HUES6 (cell line): Measurements from ENCODE around the gene BOLA3.
A peak's percentile ranks its signal among the peaks of the same experiment; 100 is the strongest.

Source experiments
- H3K27ac ChIP-seq: 2 replicates; pipeline ENCODE4 v1.7.0; 2013; ENCODE audit warnings: low read depth, mild to moderate bottlenecking, low read length, inconsistent platforms
- H3K27me3 ChIP-seq: 2 replicates; pipeline ENCODE4 v1.6.1; 2013; ENCODE audit warnings: low read length; ENCODE audit not compliant: control insufficient read depth, insufficient read depth
- H3K36me3 ChIP-seq: 2 replicates; pipeline ENCODE4 v1.6.1; 2013; ENCODE audit warnings: low read length; ENCODE audit not compliant: control insufficient read depth, insufficient read depth
- H3K4me1 ChIP-seq: 2 replicates; pipeline ENCODE4 v1.6.1; 2013; ENCODE audit warnings: low read length; ENCODE audit not compliant: control insufficient read depth, insufficient read depth
- H3K4me3 ChIP-seq: 2 replicates; pipeline ENCODE4 v1.5.1; 2013; ENCODE audit warnings: low read depth, low read length
- H3K9ac ChIP-seq: one replicate; pipeline ENCODE4 v1.6.1; 2013; ENCODE audit warnings: mild to moderate bottlenecking, low read length
- H3K9me3 ChIP-seq: 2 replicates; pipeline ENCODE4 v1.6.1; 2013; ENCODE audit warnings: low read depth, low read length; ENCODE audit not compliant: control insufficient read depth, insufficient read depth

The BOLA3 gene

GRCh38 chr2:74179063-74179865 lies 31.6 kb upstream of the BOLA3 start:
- peaks cover 8% of the 10 kb centered on the region for H3K36me3 ChIP-seq
- no peak overlapping the region for H3K27ac ChIP-seq
- H3K4me1 ChIP-seq = peaks cover 5% of the 10 kb centered on the region
- H3K4me3 ChIP-seq = peak overlapping the region; percentile 90
- H3K9me3 ChIP-seq = peaks cover 12% of the 10 kb centered on the region; the same call in 1 of the 2 replicates
- H3K27me3 ChIP-seq = no peaks in the 10 kb centered on the region
- no peak overlapping the region for H3K9ac ChIP-seq

- H3K27ac ChIP-seq = peak within 1 kb of the TSS; percentile 98
- H3K27me3 ChIP-seq = no peaks in the 10 kb centered on the region
- peaks cover 12% of the 10 kb centered on the region; the same call in 1 of the 2 replicates for H3K9me3 ChIP-seq
- H3K4me1 ChIP-seq = peaks cover 5% of the 10 kb centered on the region
- peak within 1 kb of the TSS; percentile 93 for H3K9ac ChIP-seq
- peaks cover 8% of the 10 kb centered on the region for H3K36me3 ChIP-seq
- peak within 1 kb of the TSS; percentile 90 for H3K4me3 ChIP-seq
Observed at GRCh38 chr2:74178211-74179062, 30.7 kb upstream of the BOLA3 start, which contains the start of gene MOB1A. TSS of gene MOB1A (minus strand) at chr2:74178879. CDS start at chr2:74178674, 205 bp downstream.

- Histone ChIP-seq H3K9ac (peak overlapping the region; percentile 93), H3K36me3 (peaks cover 12% of the 10 kb centered on the region), H3K27ac (peak overlapping the region; percentile 98), H3K4me1 (peaks cover 5% of the 10 kb centered on the region), H3K4me3 (peak overlapping the region; percentile 90), H3K27me3 (no peaks in the 10 kb centered on the region), H3K9me3 (peaks cover 12% of the 10 kb centered on the region; the same call in 1 of the 2 replicates)
Observed at GRCh38 chr2:74177696-74178095, 30.0 kb upstream of the BOLA3 start.

GRCh38 chr2:74174909-74175308 lies 27.2 kb upstream of the BOLA3 start:
- no peaks in the 10 kb centered on the region for H3K27me3 ChIP-seq
- no peak overlapping the region for H3K27ac ChIP-seq
- H3K4me1 ChIP-seq = no peaks in the 10 kb centered on the region
- H3K9ac ChIP-seq = no peak overlapping the region
- no peak overlapping the region for H3K4me3 ChIP-seq
- peaks cover 35% of the 10 kb centered on the region for H3K36me3 ChIP-seq
- H3K9me3 ChIP-seq = peaks cover 12% of the 10 kb centered on the region; the same call in 1 of the 2 replicates

- H3K9me3 ChIP-seq = no peaks in the 10 kb centered on the region
- no peak overlapping the region for H3K27ac ChIP-seq
- no peaks in the 10 kb centered on the region for H3K4me1 ChIP-seq
- H3K4me3 ChIP-seq = no peak overlapping the region
- no peaks in the 10 kb centered on the region for H3K27me3 ChIP-seq
- H3K36me3 ChIP-seq = peaks cover 87% of the 10 kb centered on the region
- no peak overlapping the region for H3K9ac ChIP-seq
Observed at GRCh38 chr2:74168739-74169138, 21.0 kb upstream of the BOLA3 start.

- no peaks in the 10 kb centered on the region for H3K4me1 ChIP-seq
- H3K36me3 ChIP-seq = peaks cover 90% of the 10 kb centered on the region
- no peaks in the 10 kb centered on the region for H3K27me3 ChIP-seq
Observed at GRCh38 chr2:74164761-74165160, 17.0 kb upstream of the BOLA3 start.

GRCh38 chr2:74162951-74163350 lies 15.2 kb upstream of the BOLA3 start:
- Histone ChIP-seq H3K9ac (no peak overlapping the region), H3K36me3 (peaks cover 88% of the 10 kb centered on the region), H3K27me3 (no peaks in the 10 kb centered on the region), H3K9me3 (no peaks in the 10 kb centered on the region), H3K4me1 (no peaks in the 10 kb centered on the region), H3K27ac (no peak overlapping the region), H3K4me3 (no peak overlapping the region)

More at GRCh38 chr2:74164761-74165160, 17.0 kb upstream of the BOLA3 start:
- Histone ChIP-seq H3K9me3 (no peaks in the 10 kb centered on the region), H3K4me3 (no peak overlapping the region), H3K27ac (no peak overlapping the region), H3K9ac (no peak overlapping the region)

- no peaks in the 10 kb centered on the region for H3K9me3 ChIP-seq
- no peaks in the 10 kb centered on the region for H3K4me1 ChIP-seq
- H3K27me3 ChIP-seq = no peaks in the 10 kb centered on the region
- H3K9ac ChIP-seq = no peak overlapping the region
- H3K27ac ChIP-seq = no peak overlapping the region
- no peak overlapping the region for H3K4me3 ChIP-seq
- peaks cover 69% of the 10 kb centered on the region for H3K36me3 ChIP-seq
Observed at GRCh38 chr2:74155830-74156229, 8.1 kb upstream of the BOLA3 start.

- no peaks in the 10 kb centered on the region for H3K9me3 ChIP-seq
- H3K9ac ChIP-seq = no peak overlapping the region
- no peak overlapping the region for H3K27ac ChIP-seq
- H3K4me1 ChIP-seq = peaks cover 6% of the 10 kb centered on the region; the same call in 1 of the 2 replicates
- H3K27me3 ChIP-seq = no peaks in the 10 kb centered on the region
- H3K36me3 ChIP-seq = peaks cover 51% of the 10 kb centered on the region
- H3K4me3 ChIP-seq = no peak overlapping the region
Observed at GRCh38 chr2:74152954-74153353, 5.2 kb upstream of the BOLA3 start.

GRCh38 chr2:74149570-74150319 lies 2.0 kb upstream of the BOLA3 start:
- H3K27me3 ChIP-seq = no peaks in the 10 kb centered on the region
- H3K4me1 ChIP-seq = peaks cover 10% of the 10 kb centered on the region; the same call in 1 of the 2 replicates
- H3K9me3 ChIP-seq = no peaks in the 10 kb centered on the region
- H3K27ac ChIP-seq = no peak overlapping the region
- peaks cover 23% of the 10 kb centered on the region for H3K36me3 ChIP-seq
- no peak overlapping the region for H3K9ac ChIP-seq
- no peak overlapping the region for H3K4me3 ChIP-seq
